Stimulated activated CD8-positive, alpha-beta memory T cell treated with anti-CD3 and anti-CD28 coated beads, Interleukin-2, amount 100 ng/mL, for 48 hours (primary cell): ENCODE data around the gene RPRD1A.
"Not testable (repeated sequence)": the region's sequence is repeated elsewhere in the genome, so short reads cannot be mapped to it uniquely, and the experiment has no call there.

Experiments
- DNase-seq, 2 donors: peaks; one replicate each; pipeline ENCODE4 v3.0.0-alpha.2; 2020; ENCODE audit warnings: low read depth in 2 of 2

Gene RPRD1A

DNA sequence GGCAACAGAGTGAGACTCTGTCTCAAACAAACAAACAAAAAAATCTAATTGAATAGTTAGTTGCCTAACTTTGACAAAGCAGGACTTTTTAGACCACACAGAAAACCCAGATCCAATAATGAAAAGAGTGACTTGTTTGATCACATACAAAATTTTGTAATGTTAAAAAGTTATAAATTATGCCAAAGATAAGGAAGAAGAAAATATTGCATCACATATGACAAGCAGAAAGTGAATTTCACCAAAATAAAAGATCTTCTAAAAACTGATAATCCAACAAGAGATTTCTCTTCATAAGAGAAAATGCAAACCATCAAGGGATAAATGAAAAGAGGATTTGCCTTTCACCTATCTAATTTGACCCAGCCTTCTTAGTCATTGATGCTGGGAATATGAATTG lies 97.7 kb downstream of the RPRD1A start:
- no peak for DNase-seq

DNA sequence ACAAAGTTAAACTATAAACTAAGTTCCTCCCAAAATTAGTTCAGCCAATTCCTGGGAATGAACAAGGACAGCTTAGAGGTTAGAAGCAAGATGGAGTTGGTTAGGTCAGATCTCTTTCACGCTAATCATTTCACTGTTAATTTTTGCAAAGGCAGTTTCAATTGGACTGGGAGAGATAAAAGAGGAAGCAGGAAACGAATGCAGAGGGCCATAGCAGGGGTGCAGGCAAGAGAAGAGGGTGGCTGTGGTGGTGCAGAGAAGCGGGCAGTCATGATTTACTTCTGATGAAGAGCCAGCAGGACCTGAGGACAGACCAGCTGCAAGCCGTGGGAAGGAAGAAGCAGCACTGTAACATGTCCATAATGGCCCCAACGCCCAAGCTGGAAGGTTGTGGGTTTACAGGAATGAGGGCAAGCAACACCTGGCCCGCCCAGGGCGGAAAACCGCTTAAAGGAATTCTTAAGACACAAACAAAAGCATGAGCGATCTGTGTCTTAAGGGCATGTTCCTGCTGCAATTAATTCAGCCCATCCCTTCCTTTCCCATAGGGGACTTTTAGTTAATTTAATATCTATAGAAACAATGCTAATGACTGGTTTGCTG lies 99.0 kb downstream of the RPRD1A start:
- DNase-seq, result no peak

DNA sequence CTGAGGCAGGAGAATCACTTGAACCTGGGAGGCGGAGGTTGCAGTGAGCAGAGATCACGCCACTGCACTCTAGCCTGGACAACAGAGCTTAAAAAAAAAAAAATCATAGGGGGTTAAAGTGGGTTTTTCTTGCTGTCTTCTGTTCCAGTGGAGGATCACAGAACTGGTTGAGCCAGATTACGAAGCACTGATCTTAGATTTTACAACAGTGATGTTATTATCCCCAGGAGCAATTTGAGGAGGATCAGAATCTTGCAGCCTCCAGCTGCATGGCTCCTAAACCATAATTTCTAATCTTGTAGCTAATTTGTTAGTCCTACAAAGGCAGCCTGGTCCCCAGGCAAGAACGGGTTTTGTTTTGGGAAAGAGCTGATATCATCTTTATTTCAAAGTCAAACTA lies 99.5 kb downstream of the RPRD1A start:
- DNase-seq, result not testable (repeated sequence)

DNA sequence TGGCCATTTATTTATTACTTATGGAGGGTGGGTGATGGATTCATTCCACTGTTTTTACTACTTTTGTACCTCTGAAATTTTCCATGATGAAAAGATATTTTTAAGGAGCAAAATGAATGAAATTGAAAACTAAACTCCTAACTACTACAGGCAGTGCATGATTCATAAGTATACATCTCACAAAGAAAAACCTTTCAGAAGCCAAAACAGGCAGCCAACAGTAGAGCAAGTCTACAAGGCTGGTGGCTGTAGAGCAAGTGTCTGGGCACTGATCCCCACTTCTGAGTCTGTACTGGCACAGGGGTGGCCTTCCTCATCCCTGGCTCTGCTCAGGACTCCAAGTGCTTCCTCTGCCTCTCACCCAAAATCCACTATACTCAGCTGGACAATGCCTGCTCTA lies 103.0 kb downstream of the RPRD1A start:
- DNase-seq, result no peak

DNA sequence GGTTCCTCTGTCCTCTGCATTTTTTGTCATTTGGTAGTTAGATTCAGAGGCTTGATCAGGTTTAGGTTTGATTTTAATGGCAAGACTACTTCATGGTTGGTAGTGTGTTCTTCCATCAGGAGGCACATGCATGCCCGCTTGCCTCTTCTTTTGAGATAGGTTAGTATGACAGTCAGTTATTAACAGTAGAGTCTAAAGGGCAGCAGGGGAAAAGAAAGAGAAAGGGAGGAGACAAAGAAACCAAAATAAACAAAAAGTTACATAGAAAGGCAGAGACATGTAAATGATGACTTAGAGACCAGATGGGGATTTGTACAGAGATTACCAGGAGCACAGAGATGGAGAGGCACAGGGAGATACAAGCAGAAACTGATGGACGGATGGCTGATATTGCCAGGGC lies 105.0 kb downstream of the RPRD1A start:
- no peak for DNase-seq

DNA sequence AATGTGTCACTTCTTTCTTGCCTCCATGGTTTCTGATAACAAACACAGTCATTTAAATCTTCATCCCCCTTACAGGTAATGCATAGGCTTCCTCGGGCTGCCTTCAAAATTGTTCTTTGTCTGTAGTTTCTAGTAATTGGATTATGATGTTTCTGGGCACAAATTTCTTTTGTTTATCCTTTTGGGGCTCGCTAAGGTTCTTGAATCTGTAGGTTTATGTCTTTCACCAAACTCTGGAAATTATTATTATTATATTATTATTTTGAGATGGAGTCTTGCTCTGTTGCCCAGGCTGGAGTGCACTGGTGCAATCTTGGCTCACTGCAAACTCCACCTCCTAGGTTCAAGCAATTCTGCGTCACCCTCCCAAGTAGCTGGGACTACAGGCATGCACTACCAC lies 111.1 kb downstream of the RPRD1A start:
- DNase-seq, result no peak

DNA sequence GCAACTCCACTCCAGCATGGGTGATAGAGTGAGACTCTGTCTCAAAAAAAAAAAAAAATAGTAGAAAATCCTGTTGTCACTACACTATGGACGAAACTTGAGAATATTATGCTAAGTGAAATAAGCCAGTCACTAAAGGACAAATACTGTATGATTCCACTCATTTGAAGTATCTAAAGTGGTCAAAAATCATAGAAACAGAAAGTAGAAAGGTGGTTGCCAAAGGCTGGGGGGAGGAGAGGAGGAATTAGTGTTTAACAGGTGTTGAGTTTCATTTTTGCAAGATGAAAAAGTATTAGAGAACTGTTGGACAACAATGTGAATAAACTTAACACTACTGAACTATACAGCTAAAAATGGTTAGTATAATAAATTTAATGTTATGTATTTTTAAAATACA lies 113.7 kb downstream of the RPRD1A start:
- no peak for DNase-seq

DNA sequence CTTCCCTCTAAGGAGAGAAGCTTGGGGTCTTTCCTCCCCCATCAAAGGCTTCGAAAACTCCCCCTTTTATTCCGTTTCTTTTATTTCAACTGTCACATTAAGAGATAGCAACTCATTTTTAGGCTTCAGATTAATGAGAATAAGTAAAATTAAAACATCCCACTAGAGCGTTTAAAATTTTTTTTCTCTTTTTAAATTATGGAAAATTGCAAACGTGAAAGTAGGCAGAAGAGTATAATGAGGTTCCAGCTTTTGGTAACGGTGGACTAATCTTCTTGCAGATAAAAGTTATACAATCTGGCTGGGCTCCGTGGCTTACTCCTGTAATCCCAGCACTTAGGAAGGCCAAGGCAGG lies 116.8 kb downstream of the RPRD1A start:
- DNase-seq, result no peak

DNA sequence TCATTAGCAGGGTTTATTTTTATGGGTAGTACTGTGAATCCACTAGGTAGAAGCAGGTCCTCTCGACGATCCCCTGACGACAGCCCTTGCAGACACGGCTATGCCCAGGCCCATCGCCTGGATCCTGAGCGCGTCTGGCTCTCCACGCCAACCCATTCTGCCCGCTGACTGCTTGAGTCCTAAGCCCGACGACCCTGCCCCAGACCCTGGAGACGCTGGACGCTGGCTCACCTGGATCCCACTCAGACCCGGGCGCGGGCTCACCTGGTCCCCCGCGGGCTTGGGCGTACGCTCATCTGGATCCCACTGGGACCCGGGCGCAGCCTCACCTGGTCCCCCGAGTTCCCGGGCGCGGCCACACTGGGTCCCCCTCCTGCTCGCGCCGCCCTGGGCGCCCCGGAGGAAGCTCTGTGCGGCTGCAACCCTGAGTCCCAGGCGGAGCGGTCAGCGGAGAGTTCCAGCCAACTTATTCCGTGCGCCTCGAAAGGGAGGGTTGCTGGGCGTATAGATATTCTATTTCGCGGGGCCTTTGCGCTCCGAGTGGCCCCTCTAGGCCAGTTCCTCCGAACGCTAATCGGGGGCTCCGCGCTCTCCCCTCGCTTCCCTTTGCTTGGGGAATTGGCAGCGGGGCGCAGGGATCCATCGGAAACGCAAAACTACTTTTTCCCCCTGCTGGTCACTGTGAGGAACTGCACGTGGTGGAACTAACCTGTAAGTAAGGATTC lies 117.3 kb downstream of the RPRD1A start:
- DNase-seq, result peak in 1 of 2 donors; percentile 17

DNA sequence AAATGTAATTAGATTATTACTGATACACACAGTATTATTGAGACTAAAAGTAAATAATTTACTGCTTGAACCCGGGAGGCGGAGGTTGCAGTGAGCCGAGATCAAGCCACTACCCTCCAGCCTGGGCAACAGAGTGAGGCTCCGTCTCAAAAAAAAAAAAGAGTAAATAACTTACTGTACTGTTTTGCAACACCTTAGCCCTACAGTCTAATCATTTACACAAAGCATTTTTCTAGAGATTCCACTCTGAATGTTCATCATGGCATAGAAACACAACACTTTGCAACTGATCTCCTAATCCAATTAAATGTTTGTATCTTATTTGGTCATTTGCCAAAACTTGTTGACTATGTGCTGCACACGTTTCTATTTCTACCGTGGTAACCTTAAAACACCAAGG lies 118.3 kb downstream of the RPRD1A start:
- DNase-seq, result no peak

DNA sequence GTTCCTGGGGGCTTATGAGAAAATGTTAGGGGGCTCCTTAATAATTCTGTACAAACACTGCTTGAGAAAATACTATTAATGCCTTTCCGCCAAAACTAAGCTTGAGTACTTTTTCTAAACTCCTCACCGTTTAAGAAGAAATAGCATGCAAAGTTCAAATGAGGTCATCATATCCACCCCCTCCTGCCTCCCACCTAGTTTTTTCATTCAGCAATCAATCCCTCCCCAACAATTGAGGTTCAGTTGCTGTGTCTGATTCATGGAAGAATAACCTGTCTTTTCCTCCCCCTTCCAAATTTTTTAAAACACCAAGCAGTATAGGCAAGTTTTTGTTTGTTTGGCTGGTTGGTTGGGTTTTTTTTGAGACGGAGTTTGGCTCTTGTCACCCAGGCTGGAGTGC lies 119.3 kb downstream of the RPRD1A start:
- DNase-seq, result no peak

DNA sequence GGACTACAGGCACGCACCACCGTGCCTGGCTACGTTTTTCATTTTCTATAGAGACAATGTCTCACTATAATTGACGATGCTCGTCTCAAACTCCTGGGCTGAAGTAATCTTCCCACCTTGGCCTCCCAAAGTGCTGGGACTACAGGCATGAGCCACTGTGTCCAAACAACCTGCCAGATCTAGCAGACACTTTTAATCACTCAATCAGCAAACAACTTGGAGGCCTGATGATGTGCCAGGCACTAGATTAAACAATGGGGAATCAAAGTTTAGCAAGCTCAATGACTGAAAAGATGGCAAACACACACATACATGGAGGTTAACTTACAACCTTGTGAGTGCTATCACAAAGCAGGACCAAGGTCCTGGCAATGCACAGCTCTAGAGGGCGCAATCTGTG lies 124.7 kb downstream of the RPRD1A start:
- no peak for DNase-seq

DNA sequence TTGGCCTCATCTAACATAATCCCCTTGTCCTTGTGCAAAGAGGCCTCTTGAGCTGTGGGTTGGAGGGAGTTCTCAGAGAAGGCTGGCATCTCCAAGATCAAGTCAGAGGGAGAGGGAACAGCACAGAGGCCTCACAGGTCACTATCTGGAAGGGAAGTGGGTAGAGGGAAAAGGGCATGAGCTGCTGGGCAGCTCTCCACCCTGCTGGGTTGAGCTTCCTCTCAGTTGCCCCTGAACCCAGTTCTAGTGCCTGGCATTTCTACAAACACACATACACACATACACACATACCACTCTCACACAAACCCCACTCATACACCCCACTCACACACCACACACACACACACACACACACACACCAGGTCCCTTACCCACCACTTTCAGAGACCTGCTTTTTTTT lies 125.2 kb downstream of the RPRD1A start:
- no peak for DNase-seq

DNA sequence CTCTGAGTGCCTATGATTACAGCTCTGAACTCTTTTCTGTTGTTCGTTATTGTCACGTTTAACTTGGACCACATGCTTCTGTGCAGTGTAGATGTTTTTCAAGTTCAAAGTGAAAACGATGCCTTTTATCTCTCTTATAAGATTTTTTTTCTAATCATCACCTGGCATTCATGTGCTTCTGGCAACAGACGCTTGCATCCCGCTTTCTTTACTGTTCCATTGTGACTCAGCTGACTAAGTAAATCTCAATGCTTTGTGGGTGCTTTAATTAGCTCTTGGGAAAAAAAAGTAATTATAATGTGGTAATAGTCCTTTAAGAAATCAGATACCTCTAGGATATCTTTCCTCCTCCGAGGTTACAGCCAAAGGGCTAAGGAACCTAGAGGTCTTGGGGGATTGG lies 126.1 kb downstream of the RPRD1A start:
- DNase-seq, result no peak
